NT2/D1 (cell line): ENCODE measurements around the gene SLC28A3.

Source experiments
- DNase-seq: peaks from one replicate; pipeline ENCODE4 v3.0.0-alpha.2; 2011; ENCODE audit warnings: low read depth, low spot score
- H3K27me3 ChIP-seq: 2 replicates; pipeline ENCODE4 v1.6.0; 2011; ENCODE audit warnings: mild to moderate bottlenecking; ENCODE audit not compliant: insufficient read length, insufficient read depth
- H3K36me3 ChIP-seq: 2 replicates; pipeline ENCODE4 v1.6.1; 2011; ENCODE audit warnings: mild to moderate bottlenecking, low read length, mixed read lengths; ENCODE audit not compliant: insufficient read depth, insufficient read length
- H3K4me1 ChIP-seq: 2 replicates; pipeline ENCODE4 v1.5.1; 2011; ENCODE audit not compliant: insufficient read depth, insufficient read length
- H3K4me3 ChIP-seq: 2 replicates; pipeline ENCODE4 v1.5.1; 2011; ENCODE audit warnings: low read depth; ENCODE audit not compliant: insufficient read length
- H3K9ac ChIP-seq: 2 replicates; pipeline ENCODE4 v1.6.0; 2011; ENCODE audit warnings: low read depth; ENCODE audit not compliant: insufficient read length
- H3K9me3 ChIP-seq: 2 replicates; pipeline ENCODE4 v1.5.1; 2011; ENCODE audit warnings: mild to moderate bottlenecking, low read length; ENCODE audit not compliant: insufficient read depth
- SUZ12 ChIP-seq: IDR thresholded peaks from 2 replicates; pipeline ENCODE4 v1.6.1; 2011; ENCODE audit not compliant: insufficient read length, insufficient read depth; ENCODE audit errors: extremely low read depth
- YY1 ChIP-seq: IDR thresholded peaks from 2 replicates; pipeline ENCODE4 v1.6.1; 2011; ENCODE audit not compliant: insufficient read length, insufficient read depth
- ZNF274 ChIP-seq: IDR thresholded peaks from 2 replicates; pipeline ENCODE4 v1.6.1; 2011; ENCODE audit warnings: mild to moderate bottlenecking, low read depth, low read length

The SLC28A3 gene

GRCh38 chr9:84300271-84300670 is 40.3 kb downstream of the SLC28A3 start:
- Histone ChIP-seq H3K27me3 (no peaks in the 10 kb centered on the region), H3K9ac (no peak overlapping the region), H3K36me3 (no peaks in the 10 kb centered on the region), H3K4me3 (no peak overlapping the region), H3K9me3 (no peaks in the 10 kb centered on the region; the same call in 1 of the 2 replicates), H3K4me1 (no peaks in the 10 kb centered on the region)
- DNase-seq = no peak
- TF ChIP-seq SUZ12 = no peak
- no peak for TF ChIP-seq YY1
- TF ChIP-seq ZNF274 = no peak

- Histone ChIP-seq H3K4me1 (no peaks in the 10 kb centered on the region), H3K36me3 (no peaks in the 10 kb centered on the region), H3K4me3 (no peak overlapping the region), H3K9me3 (no peaks in the 10 kb centered on the region), H3K27me3 (no peaks in the 10 kb centered on the region), H3K9ac (no peak overlapping the region)
- DNase-seq = no peak
- no peak for TF ChIP-seq ZNF274
- TF ChIP-seq YY1 = no peak
- no peak for TF ChIP-seq SUZ12
These were observed 43.3 kb downstream of the SLC28A3 start for GRCh38 chr9:84297162-84297821.

- no peak overlapping the region for H3K9ac ChIP-seq
- H3K4me3 ChIP-seq = no peak overlapping the region
- no peak for DNase-seq
- no peaks in the 10 kb centered on the region for H3K36me3 ChIP-seq
- no peaks in the 10 kb centered on the region for H3K27me3 ChIP-seq
- no peak for TF ChIP-seq ZNF274
- no peak for TF ChIP-seq YY1
- TF ChIP-seq SUZ12 = no peak
- H3K9me3 ChIP-seq = no peaks in the 10 kb centered on the region
- no peaks in the 10 kb centered on the region for H3K4me1 ChIP-seq
These were observed 44.3 kb downstream of the SLC28A3 start for GRCh38 chr9:84296146-84296843.

GRCh38 chr9:84294241-84294950 is 46.2 kb downstream of the SLC28A3 start:
- no peak for DNase-seq
- no peaks in the 10 kb centered on the region for H3K4me1 ChIP-seq
- TF ChIP-seq YY1 = no peak
- no peak for TF ChIP-seq ZNF274
- TF ChIP-seq SUZ12 = no peak

GRCh38 chr9:84293001-84293798 is 47.4 kb downstream of the SLC28A3 start:
- H3K36me3 ChIP-seq = no peaks in the 10 kb centered on the region
- no peak for DNase-seq
- H3K9ac ChIP-seq = no peak overlapping the region
- no peaks in the 10 kb centered on the region for H3K27me3 ChIP-seq
- TF ChIP-seq YY1 (no peak), SUZ12 (no peak), ZNF274 (no peak)
- no peaks in the 10 kb centered on the region for H3K4me1 ChIP-seq
- H3K9me3 ChIP-seq = no peaks in the 10 kb centered on the region
- no peak overlapping the region for H3K4me3 ChIP-seq

More at GRCh38 chr9:84294241-84294950, 46.2 kb downstream of the SLC28A3 start:
- Histone ChIP-seq H3K36me3 (no peaks in the 10 kb centered on the region), H3K27me3 (no peaks in the 10 kb centered on the region), H3K9ac (no peak overlapping the region), H3K9me3 (no peaks in the 10 kb centered on the region), H3K4me3 (no peak overlapping the region)

GRCh38 chr9:84285381-84285780 is 55.2 kb downstream of the SLC28A3 start:
- Histone ChIP-seq H3K4me3 (no peak overlapping the region), H3K4me1 (no peaks in the 10 kb centered on the region), H3K36me3 (no peaks in the 10 kb centered on the region), H3K9me3 (no peaks in the 10 kb centered on the region), H3K9ac (no peak overlapping the region), H3K27me3 (no peaks in the 10 kb centered on the region)
- DNase-seq = no peak
- TF ChIP-seq YY1 (no peak), ZNF274 (no peak), SUZ12 (no peak)

- Histone ChIP-seq H3K9ac (no peak overlapping the region), H3K9me3 (no peaks in the 10 kb centered on the region), H3K27me3 (no peaks in the 10 kb centered on the region), H3K4me3 (no peak overlapping the region), H3K36me3 (no peaks in the 10 kb centered on the region), H3K4me1 (no peaks in the 10 kb centered on the region)
- no peak for TF ChIP-seq SUZ12
- TF ChIP-seq ZNF274 = no peak
- TF ChIP-seq YY1 = no peak
- no peak for DNase-seq
These were observed 56.6 kb downstream of the SLC28A3 start for GRCh38 chr9:84283946-84284345.
